ENCODE results near the gene DPH7.
"Not testable (repeated sequence)": the region's sequence is repeated elsewhere in the genome, so short reads cannot be mapped to it uniquely, and the experiment has no call there.

DPH7 gene

GRCh38 chr9:137580954-137581322 is 2.2 kb upstream of the DPH7 start:
- Histone ChIP-seq H3K9me3 (no peaks in the 10 kb centered on the region), H3K4me1 (peaks cover 7% of the 10 kb centered on the region; the same call in 1 of the 2 replicates), H3K27me3 (ENCODE audit: low read depth) (no peaks in the 10 kb centered on the region), H3K36me3 (replicated peaks) (peaks cover 76% of the 10 kb centered on the region), H3K4me3 (no peak overlapping the region)
- in situ Hi-C loops (cut with MboI; ENCODE audit: low sequenced_read_pairs): no loop called here
- DNase-seq (ENCODE audit: low spot score in 2 of 2): no peak

GRCh38 chr9:137580209-137580953 is 1.7 kb upstream of the DPH7 start:
- Histone ChIP-seq H3K4me1 (peaks cover 7% of the 10 kb centered on the region; the same call in 1 of the 2 replicates), H3K4me3 (no peak overlapping the region), H3K9me3 (no peaks in the 10 kb centered on the region), H3K36me3 (replicated peaks) (peaks cover 76% of the 10 kb centered on the region), H3K27me3 (ENCODE audit: low read depth) (no peaks in the 10 kb centered on the region)
- no peak for DNase-seq (ENCODE audit: low spot score in 2 of 2)
- in situ Hi-C loops (cut with MboI; ENCODE audit: low sequenced_read_pairs): no loop called here

GRCh38 chr9:137579259-137579604 is 507 bp upstream of the DPH7 start:
- no peak for DNase-seq (ENCODE audit: low spot score in 2 of 2)
- H3K9me3 ChIP-seq: no peaks in the 10 kb centered on the region
- no peaks in the 10 kb centered on the region for H3K27me3 ChIP-seq (ENCODE audit: low read depth)
- peak overlapping the region; percentile 89 for H3K4me3 ChIP-seq
- in situ Hi-C loops (cut with MboI; ENCODE audit: low sequenced_read_pairs): no loop called here
- peaks cover 76% of the 10 kb centered on the region for H3K36me3 ChIP-seq (replicated peaks)
- H3K4me1 ChIP-seq: peaks cover 7% of the 10 kb centered on the region; the same call in 1 of the 2 replicates

GRCh38 chr9:137575716-137576411 is 2.9 kb downstream of the DPH7 start:
- peaks cover 7% of the 10 kb centered on the region; the same call in 1 of the 2 replicates for H3K4me1 ChIP-seq
- in situ Hi-C loops (cut with MboI; ENCODE audit: low sequenced_read_pairs): no loop called here
- DNase-seq (ENCODE audit: low spot score in 2 of 2): no peak
- H3K27me3 ChIP-seq (ENCODE audit: low read depth): no peaks in the 10 kb centered on the region
- peaks cover 69% of the 10 kb centered on the region for H3K36me3 ChIP-seq (replicated peaks)
- H3K9me3 ChIP-seq: no peaks in the 10 kb centered on the region
- H3K4me3 ChIP-seq: no peak overlapping the region

GRCh38 chr9:137575364-137575715 is 3.4 kb downstream of the DPH7 start:
- H3K4me3 ChIP-seq: no peak overlapping the region
- H3K4me1 ChIP-seq: peaks cover 7% of the 10 kb centered on the region; the same call in 1 of the 2 replicates
- H3K27me3 ChIP-seq (ENCODE audit: low read depth): no peaks in the 10 kb centered on the region
- peaks cover 69% of the 10 kb centered on the region for H3K36me3 ChIP-seq (replicated peaks)
- H3K9me3 ChIP-seq: no peaks in the 10 kb centered on the region
- in situ Hi-C loops (cut with MboI; ENCODE audit: low sequenced_read_pairs): no loop called here
- DNase-seq (ENCODE audit: low spot score in 2 of 2): no peak

- Histone ChIP-seq H3K9me3 (no peaks in the 10 kb centered on the region), H3K4me3 (no peak overlapping the region), H3K27me3 (ENCODE audit: low read depth) (no peaks in the 10 kb centered on the region), H3K36me3 (replicated peaks) (peaks cover 65% of the 10 kb centered on the region), H3K4me1 (peaks cover 7% of the 10 kb centered on the region; the same call in 1 of the 2 replicates)
- DNase-seq (ENCODE audit: low spot score in 2 of 2): no peak
- in situ Hi-C loops (cut with MboI; ENCODE audit: low sequenced_read_pairs): no loop called here
These were observed 4.5 kb downstream of the DPH7 start for GRCh38 chr9:137574192-137574591.

- peaks cover 44% of the 10 kb centered on the region for H3K36me3 ChIP-seq (replicated peaks)
- in situ Hi-C loops (cut with MboI; ENCODE audit: low sequenced_read_pairs): no loop called here
These were observed 8.2 kb downstream of the DPH7 start for GRCh38 chr9:137570566-137570965.

GRCh38 chr9:137569609-137570203 is 9.0 kb downstream of the DPH7 start:
- H3K9me3 ChIP-seq: no peaks in the 10 kb centered on the region
- no peak overlapping the region for H3K4me3 ChIP-seq
- no peak for DNase-seq (ENCODE audit: low spot score in 2 of 2)
- peaks cover 37% of the 10 kb centered on the region for H3K36me3 ChIP-seq (replicated peaks)
- in situ Hi-C loops (cut with MboI; ENCODE audit: low sequenced_read_pairs): no loop called here
- H3K4me1 ChIP-seq: no peaks in the 10 kb centered on the region
- H3K27me3 ChIP-seq (ENCODE audit: low read depth): no peaks in the 10 kb centered on the region

More at GRCh38 chr9:137570566-137570965, 8.2 kb downstream of the DPH7 start:
- H3K9me3 ChIP-seq: no peaks in the 10 kb centered on the region
- H3K27me3 ChIP-seq (ENCODE audit: low read depth): no peaks in the 10 kb centered on the region
- no peak for DNase-seq (ENCODE audit: low spot score in 2 of 2)
- H3K4me1 ChIP-seq: no peaks in the 10 kb centered on the region
- H3K4me3 ChIP-seq: no peak overlapping the region

- H3K36me3 ChIP-seq (replicated peaks): peaks cover 39% of the 10 kb centered on the region
- in situ Hi-C loops (cut with MboI; ENCODE audit: low sequenced_read_pairs); DNase-seq (ENCODE audit: low spot score in 2 of 2): not testable (repeated sequence)
These were observed 10.3 kb downstream of the DPH7 start for GRCh38 chr9:137568445-137568844.

GRCh38 chr9:137564817-137565411 is 13.8 kb downstream of the DPH7 start:
- Histone ChIP-seq H3K9me3 (no peaks in the 10 kb centered on the region), H3K4me3 (no peak overlapping the region), H3K27me3 (ENCODE audit: low read depth) (no peaks in the 10 kb centered on the region), H3K4me1 (no peaks in the 10 kb centered on the region), H3K36me3 (replicated peaks) (peaks cover 36% of the 10 kb centered on the region)
- in situ Hi-C loops (cut with MboI; ENCODE audit: low sequenced_read_pairs): no loop called here
- DNase-seq (ENCODE audit: low spot score in 2 of 2): no peak

More at GRCh38 chr9:137568445-137568844, 10.3 kb downstream of the DPH7 start:
- not testable (repeated sequence) for H3K27me3 ChIP-seq (ENCODE audit: low read depth); H3K4me3 ChIP-seq; H3K9me3 ChIP-seq; H3K4me1 ChIP-seq

- Histone ChIP-seq H3K4me1 (no peaks in the 10 kb centered on the region), H3K4me3 (no peak overlapping the region), H3K27me3 (ENCODE audit: low read depth) (no peaks in the 10 kb centered on the region), H3K9me3 (no peaks in the 10 kb centered on the region), H3K36me3 (replicated peaks) (peaks cover 38% of the 10 kb centered on the region)
- in situ Hi-C loops (cut with MboI; ENCODE audit: low sequenced_read_pairs): no loop called here
- DNase-seq (ENCODE audit: low spot score in 2 of 2): no peak
These were observed 14.6 kb downstream of the DPH7 start for GRCh38 chr9:137564134-137564533.

GRCh38 chr9:137558127-137558526 is 20.6 kb downstream of the DPH7 start:
- H3K4me3 ChIP-seq: no peak overlapping the region
- no peak for DNase-seq (ENCODE audit: low spot score in 2 of 2)
- in situ Hi-C loops (cut with MboI; ENCODE audit: low sequenced_read_pairs): no loop called here
- no peaks in the 10 kb centered on the region for H3K27me3 ChIP-seq (ENCODE audit: low read depth)
- H3K36me3 ChIP-seq (replicated peaks): peaks cover 68% of the 10 kb centered on the region
- H3K4me1 ChIP-seq: no peaks in the 10 kb centered on the region
- H3K9me3 ChIP-seq: no peaks in the 10 kb centered on the region

GRCh38 chr9:137556069-137556838 is 22.5 kb downstream of the DPH7 start:
- in situ Hi-C loops (cut with MboI; ENCODE audit: low sequenced_read_pairs): no loop called here
- no peaks in the 10 kb centered on the region for H3K27me3 ChIP-seq (ENCODE audit: low read depth)
- DNase-seq (ENCODE audit: low spot score in 2 of 2): no peak
- H3K36me3 ChIP-seq (replicated peaks): peaks cover 55% of the 10 kb centered on the region
- no peaks in the 10 kb centered on the region for H3K9me3 ChIP-seq
- H3K4me1 ChIP-seq: peaks cover 4% of the 10 kb centered on the region
- H3K4me3 ChIP-seq: no peak overlapping the region

Measured in HAP-1 (cell line).